Ovary (tissue), 9 donors: Measurements from ENCODE around the gene ANKRD65. TPM values are rescaled to one million over a fixed set of nuclear protein-coding genes. Genes with fewer than 3 reads are reported as not detected.
"Not testable (repeated sequence)": the region's sequence is repeated elsewhere in the genome, so short reads cannot be mapped to it uniquely, and the experiment has no call there.

Experiments
- DNase-seq, 5 donors: peaks; one replicate each; pipeline ENCODE4 v3.0.0-alpha.2; 2019 to 2020
- H3K27ac ChIP-seq, 2 donors: fragments of 200-600 bp; one replicate each; pipeline versions ENCODE4 v1.5.1 to v1.8.0; 2019 to 2022
- H3K27me3 ChIP-seq: fragments of 200-600 bp; one replicate; pipeline ENCODE4 v1.8.0; 2022
- H3K36me3 ChIP-seq: fragments of 200-600 bp; sonication (generic); one replicate; pipeline ENCODE4 v1.5.1; 2019
- H3K4me1 ChIP-seq: one replicate; pipeline ENCODE4 v1.8.1; 2013; ENCODE audit warnings: mild to moderate bottlenecking, moderate library complexity; ENCODE audit not compliant: insufficient read depth
- H3K4me3 ChIP-seq: fragments of 200-600 bp; sonication (generic); one replicate; pipeline ENCODE4 v1.5.1; 2017
- H3K9me3 ChIP-seq, 2 donors: fragments of 200-600 bp in 1 of 2; sonication (generic) in 1 of 2; one replicate each; pipeline versions ENCODE4 v1.5.1 to v1.8.1; 2013 to 2019; ENCODE audit warnings: mild to moderate bottlenecking in 1 of 2, moderate library complexity in 1 of 2
- CTCF ChIP-seq, 3 donors: fragments of 450-650 bp in 2 of 3; fragments of 200-600 bp in 1 of 3; IDR thresholded peaks; one replicate each; pipeline versions ENCODE4 v1.5.1 to v1.8.0; 2016 to 2022; ENCODE audit warnings: antibody characterized with exemption in 3 of 3, mild to moderate bottlenecking in 1 of 3
- EP300 ChIP-seq: sonication (generic); formaldehyde crosslinking; IDR thresholded peaks from one replicate; pipeline ENCODE4 v1.6.1; 2017; ENCODE audit warnings: antibody characterized with exemption
- POLR2A ChIP-seq: fragments of 450-650 bp; IDR thresholded peaks from one replicate; pipeline ENCODE4 v1.6.1; 2017; ENCODE audit warnings: antibody characterized with exemption, mild to moderate bottlenecking, moderate library complexity
- WGBS, 3 donors: extraction: QIAGEN DNeasy Blood & Tissue Kit in 1 of 3; methylation state at CpG; one replicate each; pipeline versions ENCODE4 v1.1.5 to v1.1.7; 2013 to 2017; 5-methylcytosine and 5-hydroxymethylcytosine counted together
- intact Hi-C, 4 donors: fragments of 100-400 bp; cut with DNase I; formaldehyde crosslinking; loops; one replicate each; pipeline versions ENCODE4 v1.11.0 to v1.15.1; 2022 to 2023
- polyA plus RNA-seq, 2 donors: library from polyadenylated mRNA; stranded (reverse); fragments of 200-250 nt in 1 of 2; fragments of 350-450 nt in 1 of 2; fragmentation: Illumina TruSeq in 1 of 2; extraction: RNeasy Lipid Tissue Mini Kit (QIAGEN cat#74804) in 1 of 2; gene quantifications; one replicate each; pipeline ENCODE4 v1.2.3, GENCODE V29; 2013 to 2014
- total RNA-seq, 7 donors: library from RNA; depleted of rRNA in 2 of 7; stranded (reverse); fragments of >200 nt in 2 of 7; fragmentation: NEBNext Ultra II Directional in 3 of 7; extraction: Animal tissue kit (Norgen Biotek cat#: 25700) in 3 of 7; gene quantifications; one replicate each; pipeline versions ENCODE4 v1.1.0 to v1.2.4, GENCODE V29; 2016 to 2023
- donor health status: DM: no; HTN: no; CAD: no; lungs with moderate emphysema.
- donor health status: DM: no; HTN: no; CAD: no.
- donor health status: Bipolar disorder and iron deficiency.
- donor health status: DM: yes; HTN: yes; CAD: no.
- donor health status: DM: no; HTN: no; CAD: no.
- donor health status: DM: yes; HTN: yes; CAD: no.

The ANKRD65 gene
- total and polyA plus RNA-seq, 9 donors, result 4.5 to 48.8 (median 13.3) TPM

- H3K4me3 ChIP-seq, result no peak overlapping the region
- no peaks in the 10 kb centered on the region for H3K4me1 ChIP-seq
- intact Hi-C loops, result no loop called here
- H3K27me3 ChIP-seq, result no peaks in the 10 kb centered on the region
- H3K27ac ChIP-seq, result no peak overlapping the region
- H3K9me3 ChIP-seq, result no peaks in the 10 kb centered on the region
- WGBS, 3 donors, result 84 to 86% (median 85%) methylated on average over 12 of the region's 12 CpGs
- H3K36me3 ChIP-seq, result peaks cover 2% of the 10 kb centered on the region
- DNase-seq, result no peak
- no peak for TF ChIP-seq POLR2A
- TF ChIP-seq EP300, result no peak
- no peak for TF ChIP-seq CTCF (IDR thresholded peaks at IDR 0.05)
Observed at GRCh38 chr1:1390675-1391074, 30.4 kb downstream of the ANKRD65 start.

DNA sequence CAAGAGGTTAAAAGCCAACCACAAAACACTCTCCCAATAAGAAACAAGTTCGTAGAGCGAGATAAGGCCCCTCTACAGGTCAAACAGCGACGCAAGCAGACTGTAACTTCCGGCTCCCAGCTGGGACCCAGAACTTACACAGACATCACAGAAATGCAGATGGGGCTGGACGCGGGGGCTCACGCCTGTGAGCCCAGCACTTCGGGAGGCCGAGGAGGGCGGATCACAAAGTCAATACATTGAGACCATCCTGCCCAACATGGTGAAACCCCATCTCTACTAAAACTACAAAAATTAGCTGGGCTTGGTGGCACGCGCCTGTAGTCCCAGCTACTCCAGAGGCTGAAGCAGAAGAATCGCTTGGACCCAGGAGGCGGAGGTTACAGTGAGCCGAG, 33.0 kb downstream of the ANKRD65 start:
- 91 to 96% (median 95%) methylated on average over 16 of the region's 16 CpGs for WGBS, 3 donors
- no peaks in the 10 kb centered on the region for H3K27me3 ChIP-seq
- peaks cover 2% of the 10 kb centered on the region for H3K36me3 ChIP-seq
- H3K9me3 ChIP-seq, result no peaks in the 10 kb centered on the region
- intact Hi-C loops, result no loop called here
- no peaks in the 10 kb centered on the region for H3K4me1 ChIP-seq
- no peak for DNase-seq
- TF ChIP-seq EP300, result no peak
- no peak for TF ChIP-seq CTCF (IDR thresholded peaks at IDR 0.05)
- TF ChIP-seq POLR2A, result no peak
- no peak overlapping the region for H3K27ac ChIP-seq
- H3K4me3 ChIP-seq, result no peak overlapping the region

DNA sequence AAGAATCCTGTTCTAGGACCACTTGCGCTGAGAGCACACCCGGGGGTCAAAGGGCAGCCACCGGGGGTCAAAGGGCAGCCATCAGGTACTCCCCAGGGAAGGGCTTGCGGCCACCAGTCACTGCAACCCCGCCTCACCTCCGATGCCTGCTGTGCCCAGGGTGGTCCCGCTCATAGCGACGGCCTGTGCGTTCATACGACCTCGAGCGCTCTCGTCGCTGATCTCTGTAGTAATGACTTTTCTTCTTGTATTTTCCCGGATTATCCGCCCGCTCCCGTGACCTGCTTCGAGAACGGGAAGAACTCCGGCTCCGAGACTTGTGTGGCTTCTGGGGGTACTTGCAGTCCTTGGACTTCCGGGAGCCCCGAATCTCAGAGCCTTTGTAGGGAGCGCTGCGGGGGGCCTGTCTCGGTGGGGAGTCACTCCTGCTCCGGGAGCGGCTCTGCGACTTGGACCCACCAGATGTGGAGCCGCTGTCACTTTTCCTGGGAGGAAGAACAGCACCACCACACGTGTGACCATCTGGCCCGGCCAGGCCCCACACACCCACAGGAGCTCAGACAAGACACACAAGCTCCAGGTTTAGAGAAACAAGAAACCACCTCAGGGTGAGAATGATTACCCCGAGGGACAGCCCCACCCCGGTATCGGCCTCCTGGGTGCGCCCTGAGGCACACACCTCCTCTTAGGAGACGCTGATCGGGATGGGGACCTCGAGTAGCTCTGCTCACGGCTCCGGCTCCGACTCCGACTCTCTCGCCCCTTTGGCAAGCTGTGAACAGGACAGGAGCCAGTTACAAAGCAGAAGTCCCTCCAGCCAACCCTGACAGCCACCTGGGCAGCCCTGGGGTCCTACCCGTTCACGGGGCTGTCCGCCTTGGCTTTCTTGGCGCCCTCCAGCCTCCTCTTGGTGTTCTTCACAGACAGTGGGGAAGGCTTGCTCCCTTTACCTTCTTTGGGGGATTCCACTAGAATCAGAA, 33.7 kb downstream of the ANKRD65 start:
- Histone ChIP-seq H3K4me3 (no peak overlapping the region), H3K36me3 (peaks cover 2% of the 10 kb centered on the region), H3K27me3 (no peaks in the 10 kb centered on the region), H3K27ac (no peak overlapping the region), H3K9me3 (no peaks in the 10 kb centered on the region), H3K4me1 (no peaks in the 10 kb centered on the region)
- TF ChIP-seq CTCF (IDR thresholded peaks at IDR 0.05), result no peak
- TF ChIP-seq EP300, result no peak
- no peak for TF ChIP-seq POLR2A
- no peak for DNase-seq
- 93 to 96% (median 94%) methylated on average over 50 of the region's 50 CpGs for WGBS, 3 donors
- intact Hi-C loops, result no loop called here

DNA sequence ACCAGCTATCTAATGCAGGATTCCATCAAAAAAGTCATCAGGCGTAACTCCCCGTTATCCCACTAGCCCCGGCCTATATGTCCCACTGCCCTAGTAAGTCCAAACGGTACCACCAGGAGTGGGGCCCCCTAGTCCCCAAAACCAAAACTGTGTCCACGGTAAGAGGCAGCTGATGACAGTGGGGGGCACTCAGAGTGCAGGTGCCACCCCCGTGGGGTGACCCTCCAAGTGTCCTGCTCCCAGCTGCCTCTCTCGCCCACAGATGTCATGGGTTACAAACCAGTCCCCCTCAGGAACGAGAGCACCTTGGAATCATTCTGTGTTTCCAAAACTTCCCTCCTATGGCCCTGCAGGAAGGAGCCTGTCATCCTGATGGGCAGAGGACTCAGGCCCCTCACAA, 35.1 kb downstream of the ANKRD65 start:
- TF ChIP-seq POLR2A, result no peak
- no peak for TF ChIP-seq CTCF (IDR thresholded peaks at IDR 0.05)
- no peak for TF ChIP-seq EP300
- peaks cover 2% of the 10 kb centered on the region for H3K36me3 ChIP-seq
- intact Hi-C loops, result no loop called here

DNA sequence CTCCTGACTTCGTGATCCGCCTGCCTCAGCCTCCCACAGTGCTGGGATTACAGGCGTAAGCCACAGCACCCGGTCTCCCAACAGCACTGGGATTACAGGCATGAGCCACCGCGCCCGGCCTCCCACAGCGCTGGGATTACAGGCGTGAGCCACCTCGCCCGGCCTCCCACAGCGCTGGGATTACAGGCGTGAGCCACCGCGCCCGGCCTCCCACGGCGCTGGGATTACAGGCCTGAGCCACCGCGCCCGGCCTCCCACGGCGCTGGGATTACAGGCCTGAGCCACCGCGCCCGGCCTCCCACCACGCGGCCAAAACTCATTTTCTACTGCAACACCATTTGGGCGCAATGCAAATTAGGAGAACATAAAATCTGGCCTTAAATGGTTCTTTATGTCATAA, 35.7 kb downstream of the ANKRD65 start:
- H3K9me3 ChIP-seq, H3K4me3 ChIP-seq, H3K4me1 ChIP-seq, H3K27ac ChIP-seq, H3K36me3 ChIP-seq, H3K27me3 ChIP-seq, intact Hi-C loops, DNase-seq: not testable (repeated sequence)
- 94 to 95% (median 95%) methylated on average over 28 to 29 of the region's 29 CpGs for WGBS, 3 donors

More for the DNA sequence above, 35.1 kb downstream of the ANKRD65 start:
- DNase-seq, result no peak
- 83 to 87% (median 84%) methylated on average over 8 of the region's 8 CpGs for WGBS, 3 donors
- H3K4me3 ChIP-seq, result no peak overlapping the region
- H3K4me1 ChIP-seq, result no peaks in the 10 kb centered on the region
- no peaks in the 10 kb centered on the region for H3K27me3 ChIP-seq
- H3K9me3 ChIP-seq, result no peaks in the 10 kb centered on the region
- H3K27ac ChIP-seq, result no peak overlapping the region
